ES-I3 (cell line): ENCODE data around the gene ASCL1.

ENCODE experiments used
- H3K36me3 ChIP-seq: 2 replicates; pipeline ENCODE4 v1.6.1; 2013; ENCODE audit warnings: mild to moderate bottlenecking, low read length, control low read depth, moderate library complexity; ENCODE audit not compliant: insufficient read depth
- H3K4me1 ChIP-seq: 2 replicates; pipeline ENCODE4 v1.6.1; 2013; ENCODE audit warnings: mild to moderate bottlenecking, control low read depth, low read length; ENCODE audit not compliant: insufficient read depth
- H3K9ac ChIP-seq: 2 replicates; pipeline ENCODE4 v1.6.1; 2013; ENCODE audit warnings: low read depth, mild to moderate bottlenecking, low read length, moderate library complexity
- H3K9me3 ChIP-seq: 2 replicates; pipeline ENCODE4 v1.6.1; 2013; ENCODE audit warnings: mild to moderate bottlenecking, low read length, moderate library complexity; ENCODE audit not compliant: control insufficient read depth, insufficient read depth

Gene ASCL1

DNA sequence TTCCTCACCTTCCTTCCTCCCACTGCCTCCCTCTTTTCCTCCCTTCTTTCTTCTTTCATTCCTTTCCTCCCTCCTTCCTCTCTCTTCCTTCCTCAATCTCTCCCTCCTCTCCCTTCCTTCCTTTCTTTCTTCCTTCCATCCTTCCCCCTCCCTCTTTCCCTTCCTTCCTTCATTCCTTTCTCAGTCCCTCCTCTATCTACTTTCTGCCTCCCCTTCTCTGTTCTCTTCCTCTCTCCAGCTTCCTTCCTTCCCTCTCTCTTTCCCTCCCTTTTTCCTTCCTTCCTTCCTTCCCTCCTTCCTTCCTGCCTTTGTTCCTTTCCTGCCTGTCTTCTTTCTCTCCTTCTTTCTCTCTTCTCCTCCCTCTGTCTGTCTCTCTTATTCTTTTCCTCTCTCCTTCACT is 16.1 kb downstream of the ASCL1 start:
- no peaks in the 10 kb centered on the region for H3K9me3 ChIP-seq
- H3K4me1 ChIP-seq = no peaks in the 10 kb centered on the region; the same call in 1 of the 2 replicates
- no peak overlapping the region for H3K9ac ChIP-seq
- no peaks in the 10 kb centered on the region for H3K36me3 ChIP-seq

DNA sequence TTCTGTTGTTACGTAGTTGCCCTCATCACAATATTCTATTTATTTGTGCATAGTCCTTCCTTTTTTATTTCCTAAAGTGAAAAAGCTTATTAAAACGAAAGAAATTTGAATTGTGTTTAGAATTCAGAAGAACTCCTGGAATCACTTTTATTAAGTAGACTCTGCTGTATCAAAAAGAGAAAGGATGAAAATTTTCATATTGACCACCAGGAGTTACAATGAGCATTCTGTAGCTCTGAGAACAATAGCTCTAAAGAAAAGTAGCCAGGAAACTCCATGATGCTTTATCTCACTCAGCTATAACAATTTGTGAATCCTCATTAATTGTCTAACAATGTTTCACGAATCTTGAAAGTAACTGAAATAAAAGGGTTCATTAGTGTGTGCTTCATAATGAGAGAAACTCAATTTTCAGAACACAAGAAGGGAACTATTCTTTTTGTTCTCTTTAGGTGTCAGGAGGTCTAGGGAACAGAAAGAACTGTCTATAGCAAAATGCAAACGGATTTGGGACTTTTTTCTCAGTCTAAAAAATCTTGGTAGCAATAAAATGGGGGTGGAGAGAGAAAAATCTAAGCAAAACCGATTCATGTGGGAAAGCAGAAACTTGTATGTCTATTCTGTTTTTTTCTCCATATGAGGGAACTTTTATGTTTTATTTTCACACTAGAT is 19.3 kb downstream of the ASCL1 start:
- H3K4me1 ChIP-seq = no peaks in the 10 kb centered on the region
- H3K9me3 ChIP-seq = no peaks in the 10 kb centered on the region
- no peak overlapping the region for H3K9ac ChIP-seq
- H3K36me3 ChIP-seq = no peaks in the 10 kb centered on the region

DNA sequence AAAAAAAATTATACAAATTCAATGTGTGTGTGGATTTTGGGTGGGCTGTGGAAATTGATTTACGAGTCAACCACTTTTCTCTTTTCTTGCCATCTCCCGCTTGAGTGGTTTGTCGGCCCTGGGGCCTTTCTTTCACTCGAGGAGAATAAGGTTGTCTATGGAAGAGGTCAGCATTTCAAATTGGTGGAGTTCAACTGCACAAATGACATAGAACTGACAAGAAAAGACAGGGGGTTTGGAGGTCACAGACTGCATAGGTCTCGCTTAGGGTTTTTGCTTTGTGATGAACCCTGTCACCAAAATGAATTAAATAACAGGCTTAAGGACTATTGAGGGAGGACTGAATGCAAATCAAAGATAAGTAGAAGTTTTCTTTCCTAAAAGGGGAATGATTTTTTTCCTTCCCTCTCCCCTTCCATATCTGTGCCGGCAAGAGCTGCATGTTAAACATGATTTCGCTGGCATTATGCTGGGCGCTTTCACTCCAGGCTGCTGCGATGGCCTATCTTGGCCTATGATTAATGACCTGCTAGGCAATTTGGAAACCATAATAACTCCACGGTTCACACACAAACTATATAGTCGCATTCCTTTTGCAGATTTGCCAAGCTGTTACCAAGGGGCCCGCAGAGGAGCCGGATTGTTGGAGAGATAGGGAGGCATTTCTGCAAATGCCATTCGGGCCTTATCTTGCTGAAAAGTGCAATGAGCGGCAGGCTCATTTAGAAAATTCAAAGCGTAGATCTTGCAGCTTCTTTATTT is 20.7 kb downstream of the ASCL1 start:
- no peaks in the 10 kb centered on the region for H3K36me3 ChIP-seq
- H3K9me3 ChIP-seq = no peaks in the 10 kb centered on the region
- H3K9ac ChIP-seq = no peak overlapping the region
- no peaks in the 10 kb centered on the region for H3K4me1 ChIP-seq

DNA sequence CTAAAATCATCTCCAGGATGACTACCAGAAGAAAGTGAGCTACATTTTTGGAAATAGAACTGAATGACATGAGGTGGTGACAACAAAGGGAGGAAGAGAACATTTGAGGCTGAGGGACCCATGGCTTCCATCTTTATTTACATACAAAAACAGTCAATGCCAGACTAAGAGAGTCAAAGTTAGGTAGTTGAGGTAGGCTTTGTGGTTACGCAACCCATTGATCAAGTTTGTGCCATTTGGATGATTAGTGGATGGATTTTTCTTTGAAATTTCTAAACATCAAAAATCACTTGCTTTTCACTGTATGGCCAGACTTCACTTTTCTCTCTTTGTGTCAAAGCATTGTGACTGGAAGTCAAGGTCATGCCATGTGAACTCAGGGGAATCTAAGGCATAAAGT is 22.9 kb downstream of the ASCL1 start:
- Histone ChIP-seq H3K9ac (no peak overlapping the region), H3K36me3 (no peaks in the 10 kb centered on the region), H3K4me1 (no peaks in the 10 kb centered on the region), H3K9me3 (no peaks in the 10 kb centered on the region)

DNA sequence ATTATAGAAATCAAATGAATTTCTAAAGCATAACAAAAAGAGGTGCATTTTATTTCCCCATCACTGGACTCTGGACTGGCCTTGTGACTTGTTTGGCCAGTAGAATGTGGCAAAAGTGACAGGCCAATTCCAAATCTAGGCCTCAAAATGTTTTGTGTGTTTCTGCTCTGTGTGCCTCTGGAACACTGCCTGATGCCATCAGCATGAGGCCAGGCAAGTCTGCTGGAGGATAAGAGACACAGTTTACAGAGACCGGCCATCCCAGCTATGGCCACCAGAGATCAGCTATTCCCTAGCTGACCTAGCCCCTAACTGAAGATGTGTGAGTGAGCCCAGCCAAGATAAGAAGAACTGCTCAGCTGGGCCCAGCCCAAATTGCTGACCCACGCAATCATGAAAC is 32.9 kb downstream of the ASCL1 start:
- Histone ChIP-seq H3K9ac (no peak overlapping the region), H3K9me3 (no peaks in the 10 kb centered on the region), H3K36me3 (no peaks in the 10 kb centered on the region), H3K4me1 (no peaks in the 10 kb centered on the region)

DNA sequence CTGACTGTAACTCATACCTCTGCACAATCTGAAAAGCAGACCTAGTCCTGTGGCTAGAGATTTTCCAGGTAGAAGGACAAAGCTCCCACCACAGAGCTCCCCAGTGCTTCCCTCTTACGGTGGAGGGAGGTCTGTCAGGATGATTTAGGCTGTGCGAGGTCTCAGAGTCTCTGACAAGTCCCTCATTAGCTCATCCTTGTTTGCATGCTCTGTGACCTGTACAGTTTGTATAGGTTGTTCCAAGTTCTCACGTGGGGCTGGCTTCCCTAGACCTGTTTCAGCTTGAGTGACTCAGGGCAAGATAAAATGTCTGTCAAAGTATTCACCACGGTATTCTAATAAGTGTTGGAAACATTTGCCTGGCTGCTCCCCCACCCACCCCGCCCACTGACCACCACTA is 34.8 kb downstream of the ASCL1 start:
- H3K4me1 ChIP-seq = no peaks in the 10 kb centered on the region

DNA sequence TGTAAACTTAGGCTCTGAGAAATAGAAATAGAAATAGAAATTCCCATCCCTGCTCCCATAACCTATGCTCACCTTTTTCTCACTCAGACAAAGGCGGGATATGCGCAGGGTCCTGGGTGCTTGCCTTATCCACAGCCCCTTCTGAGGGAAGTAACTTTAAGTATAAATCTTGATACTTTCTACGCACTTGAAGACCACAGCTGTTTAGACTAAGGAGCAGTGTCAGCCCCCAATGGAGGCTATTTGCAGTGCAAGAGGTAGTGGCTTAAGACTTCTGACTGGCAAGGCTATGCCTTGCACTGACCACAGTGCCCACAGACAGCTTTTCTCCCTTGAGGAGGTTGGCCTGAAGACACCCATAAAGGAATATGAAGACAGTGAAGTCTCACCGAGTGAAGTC is 35.2 kb downstream of the ASCL1 start:
- Histone ChIP-seq H3K4me1 (no peaks in the 10 kb centered on the region), H3K9ac (no peak overlapping the region), H3K9me3 (0 out of 2 replicates have a peak, but pooled peaks cover 5% of the 10 kb centered on the region), H3K36me3 (no peaks in the 10 kb centered on the region)

More for the DNA sequence above, 34.8 kb downstream of the ASCL1 start:
- Histone ChIP-seq H3K9me3 (0 out of 2 replicates have a peak, but pooled peaks cover 5% of the 10 kb centered on the region), H3K9ac (no peak overlapping the region), H3K36me3 (no peaks in the 10 kb centered on the region)

DNA sequence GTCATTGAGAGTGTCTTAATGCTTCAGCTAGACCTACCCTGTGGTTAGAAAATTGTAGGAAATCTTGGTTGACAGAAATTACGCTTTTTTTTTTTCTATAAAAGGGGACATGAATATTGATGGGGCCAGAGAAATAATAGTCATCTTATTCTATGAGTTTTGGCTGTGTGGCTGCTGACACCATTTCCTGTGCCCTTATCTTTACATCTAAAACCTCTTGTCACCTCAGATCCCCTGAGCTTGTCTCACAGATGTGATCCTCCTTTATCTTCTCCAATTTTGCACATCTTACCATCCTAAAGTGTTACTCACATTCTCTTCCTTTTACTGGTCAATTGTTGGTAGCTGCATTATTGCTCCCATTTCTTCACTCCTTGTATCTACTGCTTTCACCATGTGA is 36.1 kb downstream of the ASCL1 start:
- Histone ChIP-seq H3K9ac (no peak overlapping the region), H3K9me3 (peaks cover 5% of the 10 kb centered on the region; the same call in 1 of the 2 replicates), H3K4me1 (no peaks in the 10 kb centered on the region), H3K36me3 (no peaks in the 10 kb centered on the region)

DNA sequence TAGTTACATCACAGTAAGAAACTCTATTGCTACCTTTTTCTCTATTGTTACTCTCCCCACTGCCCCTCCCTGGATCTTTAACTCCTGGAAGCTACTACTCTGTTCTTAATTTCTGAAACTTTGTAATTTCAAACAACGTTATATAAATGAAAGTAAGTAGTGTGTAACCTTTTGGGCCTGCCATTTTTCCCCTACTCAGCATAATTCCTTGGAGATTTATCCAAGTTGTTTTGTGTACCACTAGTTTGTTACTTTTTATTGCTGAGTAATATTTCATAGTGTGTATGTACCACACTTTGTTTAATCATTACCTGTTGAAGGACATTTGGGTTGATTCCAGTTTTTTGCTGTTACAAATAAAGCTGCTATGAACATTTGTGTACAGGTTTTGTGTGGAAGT is 37.9 kb downstream of the ASCL1 start:
- no peak overlapping the region for H3K9ac ChIP-seq
- no peaks in the 10 kb centered on the region for H3K4me1 ChIP-seq
- peaks cover 5% of the 10 kb centered on the region; the same call in 1 of the 2 replicates for H3K9me3 ChIP-seq
- H3K36me3 ChIP-seq = no peaks in the 10 kb centered on the region
